IMR-90 (cell line): Measurements from ENCODE around the gene DSN1. TPM values are rescaled to one million over a fixed set of nuclear protein-coding genes. Genes with fewer than 3 reads are reported as not detected.

Source experiments
- ATAC-seq: fragments of 200-7000 bp; cut with Tn5 transposase; 2 replicates; pipeline ENCODE4 v1.9.1; 2020; ENCODE audit warnings: low read depth, mild to moderate bottlenecking, moderate library complexity
- BruUV-seq: library from RNA; stranded (reverse); fragments of 400-500 nt; replicated peaks from 2 replicates; lab custom pipeline; 2021; lab: Mats Ljungman, UMichigan
- CTCF ChIA-PET: fragments of 300-600 bp; formaldehyde crosslinking; extraction: SDS; loops from one replicate; lab custom pipeline; 2021; ENCODE audit warnings: antibody characterized with exemption; lab: Yijun Ruan, JAX
- POLR2A ChIA-PET: fragments of 300-600 bp; sonication (Branson Sonifier 250); formaldehyde crosslinking; loops from one replicate; lab custom pipeline; 2022; ENCODE audit warnings: antibody characterized with exemption; ENCODE audit not compliant: unreplicated experiment; lab: Charles Lee
- DNase-seq: peaks from one replicate; pipeline ENCODE4 v3.0.0; 2013
- H2AFZ ChIP-seq: replicated peaks from 2 replicates; pipeline ENCODE3; 2013; ENCODE audit warnings: low read length, mild to moderate bottlenecking; ENCODE audit not compliant: poor library complexity
- H2AK5ac ChIP-seq: 2 replicates; pipeline ENCODE4 v1.6.1; 2013; ENCODE audit warnings: low read depth, low read length, inconsistent platforms
- H2AK9ac ChIP-seq: replicated peaks from 2 replicates; pipeline ENCODE3; 2013; ENCODE audit warnings: mild to moderate bottlenecking, low read depth, low read length, moderate library complexity; ENCODE audit not compliant: poor library complexity
- H2BK120ac ChIP-seq: 2 replicates; pipeline ENCODE4 v1.6.1; 2013; ENCODE audit warnings: low read depth, low read length, inconsistent platforms
- H2BK15ac ChIP-seq: 3 replicates; pipeline ENCODE4 v1.6.1; 2013; ENCODE audit warnings: low read depth, low read length, inconsistent platforms
- H2BK20ac ChIP-seq: 2 replicates; pipeline ENCODE4 v1.6.1; 2013; ENCODE audit warnings: low read depth, mild to moderate bottlenecking, inconsistent platforms, low read length, moderate library complexity
- H2BK5ac ChIP-seq: 2 replicates; pipeline ENCODE4 v1.6.1; 2013; ENCODE audit warnings: mild to moderate bottlenecking, low read depth, low read length, inconsistent platforms; ENCODE audit not compliant: poor library complexity, severe bottlenecking
- H3K14ac ChIP-seq: replicated peaks from 2 replicates; pipeline ENCODE4 v1.6.1; 2013; ENCODE audit warnings: low read depth, low read length, inconsistent platforms
- H3K18ac ChIP-seq: 2 replicates; pipeline ENCODE4 v1.6.1; 2013; ENCODE audit warnings: low read depth, low read length, control low read depth
- H3K23ac ChIP-seq: 2 replicates; pipeline ENCODE4 v1.6.1; 2013; ENCODE audit warnings: low read depth, low read length, inconsistent platforms
- H3K27ac ChIP-seq: 2 replicates; pipeline ENCODE4 v1.5.1; 2013; ENCODE audit warnings: mild to moderate bottlenecking, control low read depth, low read length; ENCODE audit not compliant: insufficient read depth
- H3K27me3 ChIP-seq: 2 replicates; pipeline ENCODE4 v1.6.1; 2013; ENCODE audit warnings: low read length; ENCODE audit not compliant: control insufficient read depth, insufficient read depth
- H3K36me3 ChIP-seq: 2 replicates; pipeline ENCODE4 v1.6.1; 2013; ENCODE audit warnings: low read length, mixed read lengths; ENCODE audit not compliant: control insufficient read depth, insufficient read depth
- H3K4ac ChIP-seq: 2 replicates; pipeline ENCODE4 v1.6.1; 2013; ENCODE audit warnings: low read depth, low read length, inconsistent platforms
- H3K4me1 ChIP-seq: 2 replicates; pipeline ENCODE4 v1.6.1; 2013; ENCODE audit warnings: low read length, mixed read lengths; ENCODE audit not compliant: control insufficient read depth, insufficient read depth
- H3K4me2 ChIP-seq: 2 replicates; pipeline ENCODE4 v1.6.1; 2013; ENCODE audit warnings: low read depth, mild to moderate bottlenecking, control low read depth, low read length, moderate library complexity
- H3K4me3 ChIP-seq: 2 replicates; pipeline ENCODE4 v1.5.1; 2013; ENCODE audit warnings: low read depth, mild to moderate bottlenecking, control low read depth, low read length, moderate library complexity; ENCODE audit not compliant: insufficient read depth
- H3K56ac ChIP-seq: 2 replicates; pipeline ENCODE4 v1.6.1; 2013; ENCODE audit warnings: low read length, inconsistent platforms; ENCODE audit not compliant: insufficient read depth; ENCODE audit errors: extremely low read depth
- H3K79me1 ChIP-seq, 2 experiments: 2 replicates each; pipeline ENCODE4 v1.6.1; 2013; ENCODE audit warnings: low read length in 2 of 2, inconsistent platforms in 1 of 2, low read depth in 1 of 2
- H3K9ac ChIP-seq: 2 replicates; pipeline ENCODE4 v1.6.1; 2013; ENCODE audit warnings: low read depth, low read length, control low read depth
- H3K9me1 ChIP-seq: 2 replicates; pipeline ENCODE4 v1.6.1; 2013; ENCODE audit warnings: low read length, inconsistent platforms; ENCODE audit not compliant: insufficient read depth
- H3K9me3 ChIP-seq: 2 replicates; pipeline ENCODE4 v1.6.1; 2013; ENCODE audit warnings: low read length; ENCODE audit not compliant: control insufficient read depth, insufficient read depth
- H4K20me1 ChIP-seq: 2 replicates; pipeline ENCODE4 v1.6.1; 2013; ENCODE audit warnings: low read length, inconsistent platforms; ENCODE audit not compliant: insufficient read depth
- H4K5ac ChIP-seq: 2 replicates; pipeline ENCODE4 v1.6.1; 2013; ENCODE audit warnings: mild to moderate bottlenecking, low read depth, low read length, control low read depth
- H4K8ac ChIP-seq, 2 experiments: 2 replicates each; pipeline ENCODE4 v1.6.1; 2013; ENCODE audit warnings: low read depth in 2 of 2, low read length in 2 of 2, control low read depth in 1 of 2, inconsistent platforms in 1 of 2
- H4K91ac ChIP-seq: 2 replicates; pipeline ENCODE4 v1.6.1; 2013; ENCODE audit warnings: low read depth, low read length, inconsistent platforms; ENCODE audit not compliant: insufficient read depth
- CTCF ChIP-seq: conservative IDR thresholded peaks from 2 replicates; pipeline ENCODE4 v1.5.1; 2012; ENCODE audit warnings: mild to moderate bottlenecking, low read depth, low read length, improper control_type of control experiment
- MAFK ChIP-seq: IDR thresholded peaks from 2 replicates; pipeline ENCODE4 v1.6.1; 2012; ENCODE audit warnings: low read depth, low read length, improper control_type of control experiment
- POLR2A ChIP-seq: IDR thresholded peaks from 2 replicates; pipeline ENCODE4 v1.6.1; 2012; ENCODE audit warnings: mild to moderate bottlenecking, low read depth, low read length
- SMC3 ChIP-seq: fragments of 150-350 bp; IDR thresholded peaks from 2 replicates; pipeline ENCODE4 v1.6.1; 2016; ENCODE audit warnings: low read depth, mild to moderate bottlenecking, antibody characterized with exemption, low read length, moderate library complexity
- WGBS, 2 experiments: methylation state at CpG; one replicate each; pipeline versions ENCODE4 v1.1.5 to v1.1.7; 2013; ENCODE audit warnings: missing lambda C conversion rate in 2 of 2; ENCODE audit not compliant: insufficient read length in 1 of 2; ENCODE audit errors: extremely low coverage in 2 of 2; 5-methylcytosine and 5-hydroxymethylcytosine counted together
- dilution Hi-C: fragments of 300-500 bp; cut with HindIII; formaldehyde crosslinking; loops from one replicate; pipeline ENCODE4 v1.14.3; 2018; ENCODE audit warnings: low sequenced_read_pairs; ENCODE audit not compliant: unreplicated experiment
- in situ Hi-C: fragments of 300-500 bp; cut with MboI; formaldehyde crosslinking; loops from 3 replicates; pipeline ENCODE4 v1.14.3; 2019; ENCODE audit warnings: low sequenced_read_pairs, inconsistent platforms, mixed read lengths
- intact Hi-C: fragments of 100-400 bp; cut with micrococcal nuclease; formaldehyde crosslinking; loops from 2 replicates; pipeline ENCODE4 v1.10.0; 2022
- polyA plus RNA-seq, 3 experiments: library from polyadenylated mRNA; depleted of rRNA; stranded (reverse); fragments of >200 nt; gene quantifications; 2 replicates each; pipeline ENCODE4 v1.2.3, GENCODE V29; 2012; ENCODE audit warnings: low replicate concordance in 1 of 3
- total RNA-seq: library from RNA; depleted of rRNA; stranded (reverse); fragments of >200 nt; gene quantifications from 2 replicates; pipeline ENCODE4 v1.2.3, GENCODE V29; 2012

Gene DSN1
- total and polyA plus RNA-seq, 2 of the 4 experiments (the other 2 are of a cell fraction), result 10.5 to 16.3 TPM

- ChIA-PET CTCF (no interaction called here), POLR2A (no interaction called here)
- intact Hi-C loops (no loop called here), dilution Hi-C loops (no loop called here), in situ Hi-C loops (loop anchor here (25.0 kb wide), 1 partner anchor 95 kb away; no protein-coding TSS in a partner anchor)
- Histone ChIP-seq H2BK120ac (no peak overlapping the region), H3K4me2 (no peak overlapping the region), H4K8ac (no peak overlapping the region), H3K9me3 (no peaks in the 10 kb centered on the region), H3K23ac (no peak overlapping the region), H3K9me1 (no peaks in the 10 kb centered on the region), H3K18ac (no peak overlapping the region), H2BK5ac (no peak overlapping the region), H3K4me3 (no peak overlapping the region), H4K20me1 (no peaks in the 10 kb centered on the region), H2BK20ac (no peak overlapping the region), H2BK15ac (no peak overlapping the region), H3K27ac (no peak overlapping the region), H3K27me3 (no peaks in the 10 kb centered on the region), H3K4me1 (no peaks in the 10 kb centered on the region), H3K14ac (no peak overlapping the region), H2AK9ac (no peak overlapping the region), H2AFZ (no peak overlapping the region), H3K56ac (no peak overlapping the region), H3K4ac (no peak overlapping the region), H3K9ac (no peak overlapping the region), H3K79me1 (no peaks in the 10 kb centered on the region), H2AK5ac (no peak overlapping the region), H4K91ac (no peak overlapping the region), H4K5ac (no peak overlapping the region), H3K36me3 (peaks cover 2% of the 10 kb centered on the region; the same call in 1 of the 2 replicates)
- BruUV-seq, result no TSS peak
- WGBS, 2 experiments, result no CpG with 5 or more reads among the region's 2 CpGs
- DNase-seq (no peak), ATAC-seq (no peak)
- no peak for TF ChIP-seq SMC3
- TF ChIP-seq MAFK, result no peak
- TF ChIP-seq POLR2A, result no peak
- 0 out of 2 replicates have a peak, but pooled peaks have one; percentile 10 for TF ChIP-seq CTCF
Measured at GRCh38 chr20:36717657-36718056, 55.9 kb downstream of the DSN1 start.
